ENCODE results near the gene HLCS.

HLCS gene

DNA sequence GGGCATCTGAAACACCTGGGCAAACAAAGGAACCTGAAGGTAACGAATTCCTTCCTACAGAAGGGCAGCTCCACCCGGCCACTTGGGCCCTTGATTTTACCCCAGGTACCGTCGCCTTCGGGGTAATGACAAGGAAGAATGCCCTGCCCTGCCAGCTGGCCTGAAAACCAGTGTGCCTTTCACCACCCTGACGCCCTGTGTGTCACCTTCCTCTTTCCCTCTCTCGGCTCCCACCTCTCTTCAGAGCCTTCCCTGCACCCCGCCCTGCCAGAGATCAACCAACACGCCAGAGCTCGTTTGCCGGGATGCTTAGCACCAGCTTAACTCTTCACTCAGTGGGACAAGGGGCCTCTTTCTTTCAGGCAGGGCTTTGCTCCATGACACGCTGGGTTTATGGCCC lies 181.5 kb downstream of the HLCS start (continued):
- no peak for TF ChIP-seq ZNF138 (tag by site-specific recombination; IDR thresholded peaks at IDR 0.05; ENCODE audit: borderline replicate concordance)
- TF ChIP-seq SCRT2 (tag by site-specific recombination; IDR thresholded peaks at IDR 0.05): no peak
- TF ChIP-seq ZNF596 (tag by site-specific recombination; IDR thresholded peaks at IDR 0.05): no peak
- TF ChIP-seq ZNF701 (tag by site-specific recombination; IDR thresholded peaks at IDR 0.05): no peak

DNA sequence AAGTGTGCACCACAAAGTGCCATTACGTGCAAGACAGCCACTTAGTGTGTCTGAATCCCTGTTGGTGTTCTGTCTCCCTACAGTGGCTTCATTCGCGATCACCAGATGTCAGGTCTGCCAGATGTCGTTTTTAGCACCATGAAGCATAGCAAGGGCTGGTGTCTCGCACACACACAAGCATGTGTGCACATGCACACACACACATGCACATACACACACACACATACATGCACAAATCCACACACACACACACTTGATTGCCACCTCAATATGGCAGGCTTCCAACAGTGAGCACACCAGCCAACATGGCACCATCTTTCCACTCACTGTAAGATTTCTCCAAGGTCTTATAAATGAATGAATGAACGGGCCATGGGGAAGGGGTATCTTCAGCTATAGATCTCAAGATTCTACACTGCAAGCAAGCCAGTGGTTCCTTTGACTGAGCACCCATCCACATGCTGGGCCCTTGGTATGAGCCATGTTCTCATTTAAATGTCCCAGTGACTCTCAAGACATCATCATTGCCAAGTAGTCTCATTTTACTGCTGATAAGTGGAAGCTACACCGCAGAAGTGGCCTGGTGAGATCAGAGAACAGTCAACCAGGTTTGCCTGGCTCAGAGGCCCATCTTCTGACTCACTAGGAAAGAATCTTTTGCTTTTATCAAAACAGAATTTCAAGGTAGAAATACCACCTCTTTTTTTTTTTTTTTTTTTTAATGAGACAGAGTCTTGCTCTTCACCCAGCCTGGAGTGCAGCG lies 182.7 kb downstream of the HLCS start:
- Histone ChIP-seq H3K4me3 (ENCODE audit: low read depth, low read length) (no peak overlapping the region), H3K9me3 (ENCODE audit: control insufficient read depth, insufficient read depth, low read depth, low read length) (no peaks in the 10 kb centered on the region), H3K4me1 (ENCODE audit: control insufficient read depth, insufficient read depth, low read length) (peaks cover 4% of the 10 kb centered on the region; the same call in 1 of the 2 replicates), H3K36me3 (ENCODE audit: control insufficient read depth in 2 of 2, insufficient read depth in 1 of 2, low read length in 2 of 2) (no peaks in the 10 kb centered on the region), H3K27ac (ENCODE audit: extremely low read depth, low read depth, low read length) (no peak overlapping the region)
- CTCF ChIA-PET: interaction anchor here (0.6 to 1.9 kb wide), 5 partner anchors 13 to 526 kb away, joined by 3 to 10 read pairs (median 6); no protein-coding TSS in a partner anchor
- POLR2A ChIA-PET: interaction anchor here (0.6 to 1.1 kb wide), 2 partner anchors 12 to 61 kb away, joined by 3 to 4 read pairs; no protein-coding TSS in a partner anchor
- no peak for TF ChIP-seq ZNF548 (tag by site-specific recombination; IDR thresholded peaks at IDR 0.05)
- TF ChIP-seq, protein P1, sequence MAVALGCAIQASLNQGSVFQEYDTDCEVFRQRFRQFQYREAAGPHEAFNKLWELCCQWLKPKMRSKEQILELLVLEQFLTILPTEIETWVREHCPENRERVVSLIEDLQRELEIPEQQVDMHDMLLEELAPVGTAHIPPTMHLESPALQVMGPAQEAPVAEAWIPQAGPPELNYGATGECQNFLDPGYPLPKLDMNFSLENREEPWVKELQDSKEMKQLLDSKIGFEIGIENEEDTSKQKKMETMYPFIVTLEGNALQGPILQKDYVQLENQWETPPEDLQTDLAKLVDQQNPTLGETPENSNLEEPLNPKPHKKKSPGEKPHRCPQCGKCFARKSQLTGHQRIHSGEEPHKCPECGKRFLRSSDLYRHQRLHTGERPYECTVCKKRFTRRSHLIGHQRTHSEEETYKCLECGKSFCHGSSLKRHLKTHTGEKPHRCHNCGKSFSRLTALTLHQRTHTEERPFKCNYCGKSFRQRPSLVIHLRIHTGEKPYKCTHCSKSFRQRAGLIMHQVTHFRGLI (tag by site-specific recombination; IDR thresholded peaks at IDR 0.05): no peak
- no peak for TF ChIP-seq ZNF544 (tag by site-specific recombination; IDR thresholded peaks at IDR 0.05)
- TF ChIP-seq, protein P2, sequence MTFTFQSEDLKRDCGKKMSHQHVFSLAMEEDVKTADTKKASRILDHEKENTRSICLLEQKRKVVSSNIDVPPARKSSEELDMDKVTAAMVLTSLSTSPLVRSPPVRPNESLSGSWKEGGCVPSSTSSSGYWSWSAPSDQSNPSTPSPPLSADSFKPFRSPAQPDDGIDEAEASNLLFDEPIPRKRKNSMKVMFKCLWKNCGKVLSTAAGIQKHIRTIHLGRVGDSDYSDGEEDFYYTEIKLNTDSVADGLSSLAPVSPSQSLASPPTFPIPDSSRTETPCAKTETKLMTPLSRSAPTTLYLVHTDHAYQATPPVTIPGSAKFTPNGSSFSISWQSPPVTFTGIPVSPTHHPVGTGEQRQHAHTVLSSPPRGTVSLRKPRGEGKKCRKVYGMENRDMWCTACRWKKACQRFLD (tag by site-specific recombination; IDR thresholded peaks at IDR 0.05): no peak
- TF ChIP-seq SP2 (tag by site-specific recombination; IDR thresholded peaks at IDR 0.05): no peak
- no peak for TF ChIP-seq ZNF140 (tag by site-specific recombination; IDR thresholded peaks at IDR 0.05)
- peak; percentile 77; the same call in 1 of the 2 replicates for TF ChIP-seq ZNF184 (tag by site-specific recombination; IDR thresholded peaks at IDR 0.05)
- TF ChIP-seq, protein P3, sequence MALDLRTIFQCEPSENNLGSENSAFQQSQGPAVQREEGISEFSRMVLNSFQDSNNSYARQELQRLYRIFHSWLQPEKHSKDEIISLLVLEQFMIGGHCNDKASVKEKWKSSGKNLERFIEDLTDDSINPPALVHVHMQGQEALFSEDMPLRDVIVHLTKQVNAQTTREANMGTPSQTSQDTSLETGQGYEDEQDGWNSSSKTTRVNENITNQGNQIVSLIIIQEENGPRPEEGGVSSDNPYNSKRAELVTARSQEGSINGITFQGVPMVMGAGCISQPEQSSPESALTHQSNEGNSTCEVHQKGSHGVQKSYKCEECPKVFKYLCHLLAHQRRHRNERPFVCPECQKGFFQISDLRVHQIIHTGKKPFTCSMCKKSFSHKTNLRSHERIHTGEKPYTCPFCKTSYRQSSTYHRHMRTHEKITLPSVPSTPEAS (tag by site-specific recombination; IDR thresholded peaks at IDR 0.05): peak; percentile 76
- TF ChIP-seq, protein P4, sequence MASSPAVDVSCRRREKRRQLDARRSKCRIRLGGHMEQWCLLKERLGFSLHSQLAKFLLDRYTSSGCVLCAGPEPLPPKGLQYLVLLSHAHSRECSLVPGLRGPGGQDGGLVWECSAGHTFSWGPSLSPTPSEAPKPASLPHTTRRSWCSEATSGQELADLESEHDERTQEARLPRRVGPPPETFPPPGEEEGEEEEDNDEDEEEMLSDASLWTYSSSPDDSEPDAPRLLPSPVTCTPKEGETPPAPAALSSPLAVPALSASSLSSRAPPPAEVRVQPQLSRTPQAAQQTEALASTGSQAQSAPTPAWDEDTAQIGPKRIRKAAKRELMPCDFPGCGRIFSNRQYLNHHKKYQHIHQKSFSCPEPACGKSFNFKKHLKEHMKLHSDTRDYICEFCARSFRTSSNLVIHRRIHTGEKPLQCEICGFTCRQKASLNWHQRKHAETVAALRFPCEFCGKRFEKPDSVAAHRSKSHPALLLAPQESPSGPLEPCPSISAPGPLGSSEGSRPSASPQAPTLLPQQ (tag by site-specific recombination; IDR thresholded peaks at IDR 0.05): peak; percentile 84
- no peak for TF ChIP-seq ZNF549 (tag by site-specific recombination; IDR thresholded peaks at IDR 0.05)
- TF ChIP-seq, protein P5, sequence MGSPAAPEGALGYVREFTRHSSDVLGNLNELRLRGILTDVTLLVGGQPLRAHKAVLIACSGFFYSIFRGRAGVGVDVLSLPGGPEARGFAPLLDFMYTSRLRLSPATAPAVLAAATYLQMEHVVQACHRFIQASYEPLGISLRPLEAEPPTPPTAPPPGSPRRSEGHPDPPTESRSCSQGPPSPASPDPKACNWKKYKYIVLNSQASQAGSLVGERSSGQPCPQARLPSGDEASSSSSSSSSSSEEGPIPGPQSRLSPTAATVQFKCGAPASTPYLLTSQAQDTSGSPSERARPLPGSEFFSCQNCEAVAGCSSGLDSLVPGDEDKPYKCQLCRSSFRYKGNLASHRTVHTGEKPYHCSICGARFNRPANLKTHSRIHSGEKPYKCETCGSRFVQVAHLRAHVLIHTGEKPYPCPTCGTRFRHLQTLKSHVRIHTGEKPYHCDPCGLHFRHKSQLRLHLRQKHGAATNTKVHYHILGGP (tag by site-specific recombination; IDR thresholded peaks at IDR 0.05): no peak
- TF ChIP-seq, protein P6, sequence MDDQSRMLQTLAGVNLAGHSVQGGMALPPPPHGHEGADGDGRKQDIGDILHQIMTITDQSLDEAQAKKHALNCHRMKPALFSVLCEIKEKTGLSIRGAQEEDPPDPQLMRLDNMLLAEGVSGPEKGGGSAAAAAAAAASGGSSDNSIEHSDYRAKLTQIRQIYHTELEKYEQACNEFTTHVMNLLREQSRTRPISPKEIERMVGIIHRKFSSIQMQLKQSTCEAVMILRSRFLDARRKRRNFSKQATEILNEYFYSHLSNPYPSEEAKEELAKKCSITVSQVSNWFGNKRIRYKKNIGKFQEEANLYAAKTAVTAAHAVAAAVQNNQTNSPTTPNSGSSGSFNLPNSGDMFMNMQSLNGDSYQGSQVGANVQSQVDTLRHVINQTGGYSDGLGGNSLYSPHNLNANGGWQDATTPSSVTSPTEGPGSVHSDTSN (CRISPR knock-in tag; IDR thresholded peaks at IDR 0.05): no peak
- TF ChIP-seq ZNF473 (tag by site-specific recombination; IDR thresholded peaks at IDR 0.05): no peak
- no peak for TF ChIP-seq ZNF202 (tag by site-specific recombination; IDR thresholded peaks at IDR 0.05; ENCODE audit: borderline replicate concordance)
- TF ChIP-seq ZNF121 (tag by site-specific recombination; IDR thresholded peaks at IDR 0.05): no peak
- TF ChIP-seq, protein P7, sequence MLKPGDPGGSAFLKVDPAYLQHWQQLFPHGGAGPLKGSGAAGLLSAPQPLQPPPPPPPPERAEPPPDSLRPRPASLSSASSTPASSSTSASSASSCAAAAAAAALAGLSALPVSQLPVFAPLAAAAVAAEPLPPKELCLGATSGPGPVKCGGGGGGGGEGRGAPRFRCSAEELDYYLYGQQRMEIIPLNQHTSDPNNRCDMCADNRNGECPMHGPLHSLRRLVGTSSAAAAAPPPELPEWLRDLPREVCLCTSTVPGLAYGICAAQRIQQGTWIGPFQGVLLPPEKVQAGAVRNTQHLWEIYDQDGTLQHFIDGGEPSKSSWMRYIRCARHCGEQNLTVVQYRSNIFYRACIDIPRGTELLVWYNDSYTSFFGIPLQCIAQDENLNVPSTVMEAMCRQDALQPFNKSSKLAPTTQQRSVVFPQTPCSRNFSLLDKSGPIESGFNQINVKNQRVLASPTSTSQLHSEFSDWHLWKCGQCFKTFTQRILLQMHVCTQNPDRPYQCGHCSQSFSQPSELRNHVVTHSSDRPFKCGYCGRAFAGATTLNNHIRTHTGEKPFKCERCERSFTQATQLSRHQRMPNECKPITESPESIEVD (tag by site-specific recombination; IDR thresholded peaks at IDR 0.05): no peak
- TF ChIP-seq ZFP41 (tag by site-specific recombination; IDR thresholded peaks at IDR 0.05; ENCODE audit: borderline replicate concordance): no peak
- TF ChIP-seq ZNF660 (tag by site-specific recombination; IDR thresholded peaks at IDR 0.05): peak; percentile 85
- no peak for TF ChIP-seq ZNF311 (tag by site-specific recombination; IDR thresholded peaks at IDR 0.05; ENCODE audit: borderline replicate concordance)
- TF ChIP-seq ZNF239 (tag by site-specific recombination; IDR thresholded peaks at IDR 0.05): 0 out of 2 replicates have a peak, but pooled peaks have one; percentile 48
- no peak for TF ChIP-seq RBAK (tag by site-specific recombination; IDR thresholded peaks at IDR 0.05)
- TF ChIP-seq ZNF10 (tag by site-specific recombination; IDR thresholded peaks at IDR 0.05): peak; percentile 50; the same call in 1 of the 2 replicates
- no peak for TF ChIP-seq ZBTB20 (tag by site-specific recombination; IDR thresholded peaks at IDR 0.05)
